Endothelial cell of umbilical vein (primary cell): Measurements from ENCODE around the gene TPRKB. TPM values are rescaled to one million over a fixed set of nuclear protein-coding genes. Genes with fewer than 3 reads are reported as not detected.

Experiments used
- BruUV-seq: library from RNA; stranded (reverse); fragments of 400-500 nt; replicated peaks from 2 replicates; lab custom pipeline; 2021; lab: Mats Ljungman, UMichigan
- CTCF ChIA-PET: fragments of 300-600, 350-600 bp; sonication (Branson Sonifier 250); formaldehyde crosslinking; loops from one replicate; lab custom pipeline; 2021; ENCODE audit warnings: antibody characterized with exemption, inconsistent platforms; lab: Charles Lee
- POLR2A ChIA-PET: fragments of 300-600, 350-600 bp; sonication (Branson Sonifier 250); formaldehyde crosslinking; loops from one replicate; lab custom pipeline; 2021; ENCODE audit warnings: antibody characterized with exemption, inconsistent platforms; lab: Charles Lee
- DNase-seq: peaks from one replicate; pipeline ENCODE4 v3.0.0-alpha.2; 2011; ENCODE audit warnings: low read depth, low spot score
- FAIRE-seq: peaks from 2 replicates; lab custom pipeline; 2011; peaks lifted over from hg19 to GRCh38; lab: Jason Lieb, UNC
- H2AFZ ChIP-seq: 2 replicates; pipeline ENCODE4 v1.6.0; 2012; ENCODE audit warnings: low read depth, low read length, control low read depth, inconsistent platforms
- H3K27ac ChIP-seq: 2 replicates; pipeline ENCODE4 v1.5.1; 2011; ENCODE audit warnings: low read depth, mild to moderate bottlenecking, control low read depth, low read length, moderate library complexity; ENCODE audit not compliant: insufficient read depth
- H3K27me3 ChIP-seq, 2 experiments: 2 replicates each; pipeline versions ENCODE4 v1.6.0 to v1.6.1; 2011; ENCODE audit warnings: low read length in 2 of 2, mixed read lengths in 1 of 2; ENCODE audit not compliant: control insufficient read depth in 2 of 2, insufficient read depth in 2 of 2
- H3K36me3 ChIP-seq, 2 experiments: 2 replicates in 1 of 2; 3 replicates in 1 of 2; pipeline ENCODE4 v1.5.1; 2011; ENCODE audit warnings: low read length in 2 of 2, mild to moderate bottlenecking in 1 of 2, moderate library complexity in 1 of 2; ENCODE audit not compliant: control insufficient read depth in 2 of 2, insufficient read depth in 2 of 2; ENCODE audit errors: extremely low read depth in 1 of 2
- H3K4me1 ChIP-seq: 3 replicates; pipeline ENCODE4 v1.5.1; 2011; ENCODE audit warnings: mild to moderate bottlenecking, low read length; ENCODE audit not compliant: control insufficient read depth, insufficient read depth; ENCODE audit errors: extremely low read depth
- H3K4me2 ChIP-seq: 2 replicates; pipeline ENCODE4 v1.6.1; 2011; ENCODE audit warnings: low read length, control low read depth, mixed read lengths; ENCODE audit not compliant: insufficient read depth
- H3K4me3 ChIP-seq, 3 experiments: fragments of 200-600 bp in 1 of 3; sonication (generic), shearing (Covaris generic) in 1 of 3; replicated peaks in 1 of 3; 2 replicates each; pipeline ENCODE4 v1.5.1; 2011 to 2016; ENCODE audit warnings: control low read depth in 3 of 3, low read length in 3 of 3, mild to moderate bottlenecking in 2 of 3, inconsistent platforms in 1 of 3, low read depth in 1 of 3, moderate library complexity in 1 of 3; ENCODE audit not compliant: insufficient read depth in 1 of 3
- H3K79me2 ChIP-seq: 2 replicates; pipeline ENCODE4 v1.6.0; 2012; ENCODE audit warnings: low read length, inconsistent platforms; ENCODE audit not compliant: control insufficient read depth, insufficient read depth
- H3K9ac ChIP-seq: replicated peaks from 2 replicates; pipeline ENCODE3; 2011; ENCODE audit warnings: low read length, control low read depth; ENCODE audit not compliant: insufficient read depth; ENCODE audit errors: extremely low read depth
- H3K9me1 ChIP-seq: replicated peaks from 3 replicates; pipeline ENCODE4 v1.6.0; 2011; ENCODE audit warnings: mild to moderate bottlenecking, low read length; ENCODE audit not compliant: control insufficient read depth, insufficient read depth; ENCODE audit errors: extremely low read depth
- H3K9me3 ChIP-seq: replicated peaks from 2 replicates; pipeline ENCODE4 v1.5.1; 2012; ENCODE audit warnings: low read length, inconsistent platforms; ENCODE audit not compliant: control insufficient read depth, insufficient read depth
- H4K20me1 ChIP-seq: replicated peaks from 2 replicates; pipeline ENCODE3; 2011; ENCODE audit warnings: mild to moderate bottlenecking, low read length; ENCODE audit not compliant: control insufficient read depth, insufficient read depth; ENCODE audit errors: extremely low read depth
- CTCF ChIP-seq, 2 donors: IDR thresholded peaks; 1 replicate in 1 of 2; 2 replicates in 1 of 2; pipeline ENCODE4 v1.5.1; 2011; ENCODE audit warnings: low read length in 2 of 2, mild to moderate bottlenecking in 2 of 2, moderate library complexity in 2 of 2, control low read depth in 1 of 2, inconsistent platforms in 1 of 2, low read depth in 1 of 2; ENCODE audit not compliant: insufficient read depth in 1 of 2; ENCODE audit errors: extremely low read depth in 1 of 2
- FOS ChIP-seq: IDR thresholded peaks from 2 replicates; pipeline ENCODE4 v1.6.1; 2011; ENCODE audit warnings: mild to moderate bottlenecking, low read length, moderate library complexity, borderline replicate concordance; ENCODE audit not compliant: insufficient read depth
- GATA2 ChIP-seq: IDR thresholded peaks from 2 replicates; pipeline ENCODE4 v1.7.0; 2011; ENCODE audit warnings: low read depth, mild to moderate bottlenecking, moderate library complexity, mixed read lengths, low read length; ENCODE audit not compliant: insufficient read length, insufficient read depth
- JUN ChIP-seq: IDR thresholded peaks from 2 replicates; pipeline ENCODE4 v1.6.1; 2011; ENCODE audit warnings: borderline replicate concordance, low read depth; ENCODE audit not compliant: insufficient read length, insufficient read depth
- MAX ChIP-seq: IDR thresholded peaks from 2 replicates; pipeline ENCODE4 v1.6.1; 2011; ENCODE audit not compliant: insufficient read depth, insufficient read length
- MYC ChIP-seq: IDR thresholded peaks from one replicate; pipeline ENCODE4 v1.6.1; 2011; ENCODE audit warnings: mild to moderate bottlenecking, low read depth, low read length
- POLR2A ChIP-seq: IDR thresholded peaks from 2 replicates; pipeline ENCODE4 v1.6.1; 2012; ENCODE audit warnings: low read depth, mild to moderate bottlenecking, control low read depth, low read length
- POLR2AphosphoS5 ChIP-seq: IDR thresholded peaks from 2 replicates; pipeline ENCODE4 v1.6.1; 2012; ENCODE audit warnings: low read depth, mild to moderate bottlenecking, control low read depth, low read length, moderate library complexity; ENCODE audit not compliant: insufficient read depth
- dilution Hi-C: fragments of 300-500 bp; cut with MboI; formaldehyde crosslinking; loops from one replicate; pipeline ENCODE4 v1.15.0; 2019; ENCODE audit warnings: low sequenced_read_pairs; ENCODE audit not compliant: extremely low pct_ligation_motif_present
- intact Hi-C: fragments of 100-400 bp; cut with micrococcal nuclease; formaldehyde crosslinking; loops from one replicate; pipeline ENCODE4 v1.10.0; 2022
- polyA plus RNA-seq, 4 experiments: library from polyadenylated mRNA; depleted of rRNA in 3 of 4; stranded (reverse) in 3 of 4; unstranded in 1 of 4; fragments of >200 nt; gene quantifications; 2 replicates each; pipeline versions ENCODE4 v1.2.1 to v1.2.3, GENCODE V29; 2011 to 2012; ENCODE audit warnings: missing spikeins in 1 of 4
- total RNA-seq: library from RNA; stranded (reverse); gene quantifications from 2 replicates; pipeline ENCODE4 v1.2.3, GENCODE V29; 2021

TPRKB gene
- total and polyA plus RNA-seq, 2 donors (not counting 3 experiments of a cell fraction or from before 2014, with no cell fraction given), result 27.1 to 36.1 TPM

- Histone ChIP-seq H3K4me2 (peak overlapping the region; percentile 96), H3K4me3 (peak overlapping the region; percentile 75 to 98 (median 82)), H3K9me3 (no peaks in the 10 kb centered on the region), H3K36me3 (peaks cover 6 to 8% of the 10 kb centered on the region in 2 experiments), H2AFZ (peak overlapping the region; percentile 82), H3K79me2 (peaks cover 8% of the 10 kb centered on the region), H3K4me1 (peaks cover 16% of the 10 kb centered on the region), H3K9me1 (no peaks in the 10 kb centered on the region), H3K27ac (peak overlapping the region; percentile 88), H3K27me3 (no peaks in the 10 kb centered on the region), H3K9ac (peak overlapping the region; percentile 94), H4K20me1 (no peaks in the 10 kb centered on the region)
- TF ChIP-seq POLR2A (no peak), MYC (no peak), JUN (no peak), POLR2AphosphoS5 (no peak), GATA2 (no peak), FOS (no peak), CTCF (IDR thresholded peaks at IDR 0.05; ENCODE audit: extremely low read depth in 1 of 2, insufficient read depth in 1 of 2, low read depth in 1 of 2, low read length in 2 of 2) (no peak), MAX (no peak)
- DNase-seq (peak; percentile 22), FAIRE-seq (no peak)
- BruUV-seq, result TSS peak; percentile 44
- intact Hi-C loops, result loop anchor here (2.0 to 5.0 kb wide), 2 partner anchors 54 to 792 kb away; partner anchors contain the start of genes AUP1 and HTRA2
- ChIA-PET CTCF (interaction anchor here (0.9 to 1.5 kb wide), 8 partner anchors 11 to 92 kb away, joined by 3 to 8 read pairs (median 4); partner anchors contain the start of genes DUSP11 and STAMBP), POLR2A (interaction anchor here (1.1 to 1.7 kb wide), 2 partner anchors 10 to 351 kb away, joined by 3 to 11 read pairs; partner anchors contain the start of gene ALMS1)
- dilution Hi-C loops, result no loop called here
These were observed 767 bp downstream of the TPRKB start for GRCh38 chr2:73736378-73736777.
